Parathyroid adenoma (tissue), 2 donors: Measurements from ENCODE around the gene EPB41L4B.
"Not testable (repeated sequence)": the region's sequence is repeated elsewhere in the genome, so short reads cannot be mapped to it uniquely, and the experiment has no call there.

Experiments
- H2AFZ ChIP-seq: fragments of 300-600 bp; sonication (generic); one replicate; pipeline ENCODE4 v1.7.0; 2017; ENCODE audit warnings: antibody characterized with exemption, mild to moderate bottlenecking
- H3K27ac ChIP-seq: fragments of 300-600 bp; sonication (generic); one replicate; pipeline ENCODE4 v1.7.0; 2017
- H3K27me3 ChIP-seq: fragments of 300-600 bp; sonication (generic); one replicate; pipeline ENCODE4 v1.7.0; 2017; ENCODE audit warnings: low read length; ENCODE audit not compliant: control insufficient read depth, insufficient read depth
- H3K36me3 ChIP-seq: fragments of 300-600 bp; sonication (generic); one replicate; pipeline ENCODE4 v1.7.0; 2017; ENCODE audit warnings: low read length; ENCODE audit not compliant: control insufficient read depth, insufficient read depth
- H3K4me1 ChIP-seq: fragments of 300-600 bp; sonication (generic); one replicate; pipeline ENCODE4 v1.7.0; 2017; ENCODE audit warnings: control low read depth
- H3K4me2 ChIP-seq: fragments of 300-600 bp; sonication (generic); one replicate; pipeline ENCODE4 v1.7.0; 2017; ENCODE audit warnings: low read length
- H3K4me3 ChIP-seq: fragments of 300-600 bp; sonication (generic); one replicate; pipeline ENCODE4 v1.7.0; 2017; ENCODE audit warnings: low read depth, low read length
- H3K79me2 ChIP-seq: fragments of 300-600 bp; sonication (generic); one replicate; pipeline ENCODE4 v1.7.0; 2017; ENCODE audit warnings: control low read depth
- H3K9ac ChIP-seq: fragments of 300-600 bp; sonication (generic); one replicate; pipeline ENCODE4 v1.7.0; 2017; ENCODE audit warnings: mild to moderate bottlenecking
- H3K9me3 ChIP-seq: fragments of 300-600 bp; sonication (generic); one replicate; pipeline ENCODE4 v1.7.0; 2017; ENCODE audit warnings: low read length; ENCODE audit not compliant: control insufficient read depth
- TF ChIP-seq, protein P1 (sequence below): fragments of 300-600 bp; sonication (generic); IDR thresholded peaks from one replicate; pipeline ENCODE4 v1.7.0; 2017; ENCODE audit warnings: antibody characterized with exemption, mild to moderate bottlenecking
- donor health status: primary hyperparathyroidism.

EPB41L4B gene

DNA sequence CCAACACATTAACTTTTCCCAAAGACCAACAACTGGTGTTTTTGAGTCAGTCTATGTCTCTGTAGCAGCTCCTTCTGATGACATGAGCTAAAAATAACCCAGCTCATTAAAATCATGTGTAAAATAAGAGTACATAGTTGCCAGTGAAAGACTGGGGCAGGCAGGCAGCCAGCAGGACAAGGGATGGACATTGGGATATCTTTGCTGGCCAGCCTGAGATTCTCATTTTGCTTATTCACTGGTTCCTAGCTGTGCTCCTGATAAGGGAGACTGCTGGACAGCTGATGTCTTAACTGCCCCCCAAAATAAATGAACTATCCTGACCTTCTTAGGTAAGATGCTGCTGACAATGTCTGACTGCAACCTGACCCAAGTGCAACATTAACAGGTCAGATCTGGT lies 33.9 kb downstream of the EPB41L4B start:
- H2AFZ ChIP-seq: no peak overlapping the region
- H3K4me2 ChIP-seq: no peak overlapping the region
- H3K9me3 ChIP-seq: no peaks in the 10 kb centered on the region
- no peak overlapping the region for H3K9ac ChIP-seq
- no peaks in the 10 kb centered on the region for H3K4me1 ChIP-seq
- TF ChIP-seq, protein P1, sequence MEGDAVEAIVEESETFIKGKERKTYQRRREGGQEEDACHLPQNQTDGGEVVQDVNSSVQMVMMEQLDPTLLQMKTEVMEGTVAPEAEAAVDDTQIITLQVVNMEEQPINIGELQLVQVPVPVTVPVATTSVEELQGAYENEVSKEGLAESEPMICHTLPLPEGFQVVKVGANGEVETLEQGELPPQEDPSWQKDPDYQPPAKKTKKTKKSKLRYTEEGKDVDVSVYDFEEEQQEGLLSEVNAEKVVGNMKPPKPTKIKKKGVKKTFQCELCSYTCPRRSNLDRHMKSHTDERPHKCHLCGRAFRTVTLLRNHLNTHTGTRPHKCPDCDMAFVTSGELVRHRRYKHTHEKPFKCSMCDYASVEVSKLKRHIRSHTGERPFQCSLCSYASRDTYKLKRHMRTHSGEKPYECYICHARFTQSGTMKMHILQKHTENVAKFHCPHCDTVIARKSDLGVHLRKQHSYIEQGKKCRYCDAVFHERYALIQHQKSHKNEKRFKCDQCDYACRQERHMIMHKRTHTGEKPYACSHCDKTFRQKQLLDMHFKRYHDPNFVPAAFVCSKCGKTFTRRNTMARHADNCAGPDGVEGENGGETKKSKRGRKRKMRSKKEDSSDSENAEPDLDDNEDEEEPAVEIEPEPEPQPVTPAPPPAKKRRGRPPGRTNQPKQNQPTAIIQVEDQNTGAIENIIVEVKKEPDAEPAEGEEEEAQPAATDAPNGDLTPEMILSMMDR: no peak
- no peak overlapping the region for H3K27ac ChIP-seq
- H3K4me3 ChIP-seq: no peak overlapping the region
- no peaks in the 10 kb centered on the region for H3K27me3 ChIP-seq
- no peaks in the 10 kb centered on the region for H3K36me3 ChIP-seq
- no peaks in the 10 kb centered on the region for H3K79me2 ChIP-seq

DNA sequence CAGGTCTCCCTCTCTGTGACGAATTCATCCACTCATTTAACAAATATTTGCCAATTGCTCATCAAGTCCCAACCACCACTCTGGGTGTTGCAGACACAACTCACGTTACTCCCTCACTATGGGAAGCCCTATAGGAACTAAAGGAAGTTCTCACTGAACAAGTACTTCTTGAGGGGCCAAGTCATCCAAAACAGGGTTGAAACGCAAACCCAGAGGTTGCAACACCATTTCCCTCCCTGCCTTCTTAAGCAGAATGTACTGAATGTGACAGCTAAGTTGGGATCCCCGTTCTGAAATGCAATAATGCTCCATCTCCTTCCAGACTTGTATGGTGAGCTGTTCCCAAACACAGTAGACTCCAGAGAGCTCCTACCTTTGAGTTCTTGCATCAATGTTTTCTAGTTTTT lies 34.3 kb downstream of the EPB41L4B start:
- no peak overlapping the region for H3K9ac ChIP-seq
- no peak overlapping the region for H3K4me2 ChIP-seq
- no peaks in the 10 kb centered on the region for H3K4me1 ChIP-seq
- no peaks in the 10 kb centered on the region for H3K36me3 ChIP-seq
- TF ChIP-seq, protein P1: no peak
- no peaks in the 10 kb centered on the region for H3K27me3 ChIP-seq
- H3K79me2 ChIP-seq: no peaks in the 10 kb centered on the region
- H3K27ac ChIP-seq: no peak overlapping the region
- H3K4me3 ChIP-seq: no peak overlapping the region
- no peaks in the 10 kb centered on the region for H3K9me3 ChIP-seq
- H2AFZ ChIP-seq: no peak overlapping the region

DNA sequence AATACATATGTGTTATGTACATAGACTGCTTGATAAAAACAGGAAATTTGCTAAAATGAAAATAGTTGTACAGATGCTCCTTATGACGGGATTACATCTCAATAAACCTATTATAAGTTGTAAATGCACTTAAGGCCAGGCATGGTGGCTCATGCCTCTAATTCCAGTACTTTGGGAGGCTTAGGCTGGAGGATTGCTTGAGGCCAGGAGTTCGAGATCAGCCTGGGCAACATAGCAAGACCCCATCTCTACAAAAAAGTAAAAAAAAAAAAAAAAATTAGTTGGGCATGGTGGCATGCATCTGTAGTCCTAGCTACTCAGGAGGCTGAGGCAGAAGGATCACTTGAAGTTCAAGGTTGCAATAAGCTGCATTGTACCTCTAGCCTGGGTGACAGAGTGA lies 37.2 kb downstream of the EPB41L4B start:
- H3K27ac ChIP-seq, H2AFZ ChIP-seq, H3K79me2 ChIP-seq, H3K27me3 ChIP-seq, H3K9me3 ChIP-seq, H3K4me3 ChIP-seq, H3K4me1 ChIP-seq, H3K4me2 ChIP-seq, H3K9ac ChIP-seq, H3K36me3 ChIP-seq: not testable (repeated sequence)

DNA sequence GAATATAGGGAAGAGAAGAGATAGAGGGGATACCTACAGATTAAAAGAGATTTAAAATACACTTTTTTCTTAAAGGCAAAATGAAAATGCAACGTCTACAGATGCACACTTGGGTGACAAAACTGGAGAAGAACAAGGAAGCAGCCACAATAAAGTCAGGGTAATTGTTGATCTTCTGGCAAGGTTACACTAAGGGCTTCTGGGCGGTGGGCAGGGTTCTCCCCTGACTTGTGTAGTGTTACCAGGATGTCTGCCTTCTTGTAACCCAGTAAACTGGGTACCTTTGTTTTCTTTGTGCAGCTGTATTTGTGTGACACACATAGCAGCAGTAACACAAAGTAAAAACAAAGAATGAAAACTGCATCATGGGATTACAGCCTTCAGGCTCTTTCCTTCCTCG lies 37.8 kb downstream of the EPB41L4B start:
- no peaks in the 10 kb centered on the region for H3K79me2 ChIP-seq

DNA sequence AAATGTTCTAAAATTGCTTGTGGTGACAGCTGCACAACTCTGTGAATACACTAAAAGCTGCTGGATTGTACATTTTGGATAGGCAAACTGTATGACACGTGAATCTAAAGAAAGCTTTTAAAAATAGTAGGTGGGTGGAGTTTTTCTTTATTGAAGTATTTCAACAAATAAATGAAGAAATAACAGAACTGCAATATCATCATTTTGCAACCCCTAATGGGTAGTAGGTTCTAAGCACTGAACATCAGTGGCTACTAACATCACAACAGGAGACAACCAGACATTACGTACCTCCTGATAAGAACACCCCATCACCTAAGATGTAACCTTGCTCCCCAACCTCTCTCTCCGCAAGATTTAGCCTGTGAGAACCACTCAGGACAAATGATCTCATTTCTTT lies 38.6 kb downstream of the EPB41L4B start:
- H3K27ac ChIP-seq: no peak overlapping the region
- TF ChIP-seq, protein P1: no peak
- no peaks in the 10 kb centered on the region for H3K27me3 ChIP-seq
- H3K4me1 ChIP-seq: peaks cover 5% of the 10 kb centered on the region
- no peak overlapping the region for H3K9ac ChIP-seq
- no peak overlapping the region for H2AFZ ChIP-seq
- no peak overlapping the region for H3K4me2 ChIP-seq
- no peak overlapping the region for H3K4me3 ChIP-seq
- H3K9me3 ChIP-seq: no peaks in the 10 kb centered on the region
- no peaks in the 10 kb centered on the region for H3K36me3 ChIP-seq
- H3K79me2 ChIP-seq: no peaks in the 10 kb centered on the region

More for the DNA sequence above, 37.8 kb downstream of the EPB41L4B start:
- Histone ChIP-seq H3K4me3 (no peak overlapping the region), H2AFZ (no peak overlapping the region), H3K9ac (no peak overlapping the region), H3K4me1 (peaks cover 5% of the 10 kb centered on the region), H3K27me3 (no peaks in the 10 kb centered on the region), H3K9me3 (no peaks in the 10 kb centered on the region), H3K36me3 (no peaks in the 10 kb centered on the region), H3K27ac (no peak overlapping the region), H3K4me2 (no peak overlapping the region)
- TF ChIP-seq, protein P1: no peak
